GM03348 (cell line): Measurements from ENCODE around the gene NRARP.

Source experiments
- DNase-seq: peaks from one replicate; pipeline ENCODE4 v3.0.0; 2012; ENCODE audit warnings: low spot score

Gene NRARP

GRCh38 chr9:137310189-137311052, 8.3 kb upstream of the NRARP start:
- DNase-seq: peak; percentile 4

- DNase-seq: no peak
Measured at GRCh38 chr9:137309368-137310188, 7.5 kb upstream of the NRARP start.

- DNase-seq: no peak
Measured at GRCh38 chr9:137308057-137308619, 6.1 kb upstream of the NRARP start.

- no peak for DNase-seq
Measured at GRCh38 chr9:137307255-137308056, 5.4 kb upstream of the NRARP start.

GRCh38 chr9:137306850-137307254, 4.8 kb upstream of the NRARP start:
- DNase-seq: no peak

- no peak for DNase-seq
Measured at GRCh38 chr9:137306066-137306849, 4.2 kb upstream of the NRARP start.

- DNase-seq: no peak
Measured at GRCh38 chr9:137305798-137306065, 3.7 kb upstream of the NRARP start.

GRCh38 chr9:137305060-137305797, 3.2 kb upstream of the NRARP start:
- peak; percentile 72 for DNase-seq

- DNase-seq: no peak
Measured at GRCh38 chr9:137304383-137305059, 2.5 kb upstream of the NRARP start.

- DNase-seq: no peak
Measured at GRCh38 chr9:137303893-137304382, 1.9 kb upstream of the NRARP start.

- no peak for DNase-seq
Measured at GRCh38 chr9:137303151-137303892, 1.3 kb upstream of the NRARP start.

GRCh38 chr9:137302449-137303150, 529 bp upstream of the NRARP start:
- DNase-seq: no peak

GRCh38 chr9:137301081-137301947, 757 bp downstream of the NRARP start:
- DNase-seq: peak; percentile 65

GRCh38 chr9:137300567-137301080, 1.4 kb downstream of the NRARP start:
- no peak for DNase-seq

GRCh38 chr9:137299938-137300337, 2.1 kb downstream of the NRARP start:
- no peak for DNase-seq

- DNase-seq: no peak
Measured at GRCh38 chr9:137299203-137299565, 2.9 kb downstream of the NRARP start.
